ENCODE data around the gene KIAA0753.

The KIAA0753 gene

DNA sequence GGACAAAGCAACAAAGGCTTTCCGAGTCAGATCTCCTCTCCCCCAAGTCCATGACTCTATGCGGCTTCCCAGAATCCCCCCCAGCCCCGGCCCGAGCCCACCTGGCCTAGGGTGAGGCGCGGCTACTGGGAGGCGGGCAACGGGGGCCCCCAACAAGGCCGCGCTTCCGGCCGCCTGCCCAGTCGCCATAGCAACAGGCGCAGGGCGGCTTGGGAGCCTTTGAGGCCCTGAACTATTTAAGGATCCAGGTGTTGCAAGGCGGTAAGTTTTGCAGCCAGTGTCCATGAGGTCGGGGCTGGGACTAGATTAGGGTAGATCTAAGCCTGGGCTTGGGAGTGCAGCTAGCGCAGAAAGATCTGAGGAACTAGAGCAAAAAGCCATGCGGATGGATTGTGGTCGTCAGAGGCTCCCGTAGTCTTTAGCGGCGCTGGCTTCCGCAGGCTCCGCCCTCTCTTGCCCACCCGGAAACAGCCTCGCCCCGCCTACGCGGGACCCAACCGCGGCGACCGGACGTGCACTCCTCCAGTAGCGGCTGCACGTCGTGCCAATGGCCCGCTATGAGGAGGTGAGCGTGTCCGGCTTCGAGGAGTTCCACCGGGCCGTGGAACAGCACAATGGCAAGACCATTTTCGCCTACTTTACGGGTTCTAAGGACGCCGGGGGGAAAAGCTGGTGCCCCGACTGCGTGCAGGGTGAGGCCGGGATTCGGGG lies at the start of gene KIAA0753, which contains the start of gene TXNDC17:
KIAA0753 (minus strand) TSS at position 176 of the 711 bp plus-strand sequence. CDS start 5,608 bp downstream, outside the sequence.
TXNDC17 (plus strand) TSS at position 525 of the 711 bp plus-strand sequence; CDS start at position 548, 23 bp downstream.
- DNase-seq = peak; percentile 74

DNA sequence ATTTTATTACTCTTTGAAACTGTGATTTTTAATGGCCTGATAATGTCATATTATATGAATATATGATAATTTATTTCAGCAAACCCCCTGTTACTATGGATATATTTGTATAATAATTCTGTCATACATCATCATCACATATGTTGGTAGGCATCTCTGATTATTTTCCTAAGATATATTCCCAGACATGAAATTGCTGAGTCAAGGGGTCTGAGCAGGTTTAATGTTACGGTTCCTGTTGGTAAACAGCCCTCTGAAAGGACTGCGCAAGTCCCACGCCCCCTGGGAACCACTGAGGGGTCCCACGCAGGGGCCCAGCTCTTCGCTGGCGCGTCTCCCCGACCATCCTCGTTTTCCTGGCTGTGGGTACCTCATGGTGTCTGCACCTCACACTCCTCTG lies 48.4 kb upstream of the KIAA0753 start:
- DNase-seq = no peak

DNA sequence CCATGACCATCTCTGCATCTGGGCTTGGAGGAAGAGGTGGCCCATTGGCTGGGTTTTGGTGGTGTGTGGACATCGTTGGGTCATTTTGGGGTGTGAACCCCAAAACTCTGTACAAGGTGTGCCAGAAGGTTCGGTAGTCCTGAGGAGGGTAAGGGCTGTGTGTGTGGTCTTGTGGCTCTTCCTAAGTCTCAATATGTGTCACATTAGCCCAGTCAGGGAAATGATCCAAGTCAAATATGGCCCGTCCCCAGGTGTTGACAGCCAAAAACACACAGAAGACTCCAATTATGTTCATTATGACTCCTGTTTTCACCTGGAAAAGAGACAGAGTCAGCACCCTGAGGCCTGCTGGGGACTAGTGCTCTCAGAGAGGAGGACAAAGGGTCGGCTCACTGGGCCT lies 45.5 kb upstream of the KIAA0753 start:
- no peak for DNase-seq

DNA sequence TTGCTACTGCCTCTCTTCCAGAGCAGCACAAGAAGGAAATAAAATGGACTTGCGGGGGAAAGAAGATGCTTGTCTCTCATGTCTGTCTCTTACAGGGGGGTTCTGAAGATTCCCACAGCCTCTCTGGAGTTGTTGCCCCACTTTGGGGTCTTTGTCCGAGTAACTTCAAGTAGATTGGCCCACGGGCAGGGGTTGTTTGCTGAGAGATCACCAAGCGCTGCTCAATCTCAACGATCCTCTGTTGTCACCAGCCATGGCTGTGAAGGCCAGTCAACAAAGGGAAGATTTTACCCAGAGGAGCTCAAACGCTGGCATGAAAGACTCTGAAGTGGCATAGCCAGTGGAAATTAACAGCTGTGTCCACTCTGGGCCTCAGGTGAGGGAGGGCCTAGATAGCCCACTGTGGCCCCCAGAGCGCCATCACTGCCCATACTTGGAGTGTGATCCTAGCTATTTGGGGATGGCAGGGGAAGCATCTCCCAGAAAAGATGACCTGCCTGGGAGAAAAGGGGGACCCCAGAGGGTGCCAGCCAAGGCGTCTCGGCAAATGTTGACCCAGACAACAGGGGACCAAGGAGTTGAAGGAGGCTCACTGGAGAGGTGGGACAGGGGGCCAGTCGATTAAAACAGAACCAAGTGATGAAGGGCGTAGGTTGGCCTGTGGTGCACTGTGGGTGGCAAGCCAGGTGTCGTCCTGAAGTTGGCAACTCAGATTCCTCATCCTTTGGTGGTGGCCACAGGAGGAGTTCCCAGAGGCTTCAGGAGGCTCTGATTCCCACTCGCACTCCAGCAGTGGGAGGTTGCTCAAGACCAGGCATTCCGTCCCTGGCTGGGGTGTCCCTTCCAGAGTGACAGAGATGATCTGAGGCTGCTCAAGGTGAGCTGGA lies 44.6 kb upstream of the KIAA0753 start:
- no peak for DNase-seq

DNA sequence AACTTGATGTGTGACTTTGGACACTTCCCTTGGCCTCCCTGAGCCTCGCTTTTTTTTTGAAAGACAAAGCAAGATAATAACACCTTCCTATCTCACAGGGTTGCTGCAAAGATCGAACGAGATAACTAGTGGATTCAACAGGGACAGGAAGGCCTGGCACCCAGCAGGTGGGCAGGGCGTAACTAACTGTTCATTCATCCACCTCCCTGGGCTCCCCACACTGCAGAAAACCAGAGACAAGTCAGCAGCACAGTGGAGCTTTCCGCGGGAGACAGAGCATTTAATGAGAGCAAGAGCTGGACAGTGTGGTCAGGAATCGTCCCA lies 43.9 kb upstream of the KIAA0753 start:
- no peak for DNase-seq

DNA sequence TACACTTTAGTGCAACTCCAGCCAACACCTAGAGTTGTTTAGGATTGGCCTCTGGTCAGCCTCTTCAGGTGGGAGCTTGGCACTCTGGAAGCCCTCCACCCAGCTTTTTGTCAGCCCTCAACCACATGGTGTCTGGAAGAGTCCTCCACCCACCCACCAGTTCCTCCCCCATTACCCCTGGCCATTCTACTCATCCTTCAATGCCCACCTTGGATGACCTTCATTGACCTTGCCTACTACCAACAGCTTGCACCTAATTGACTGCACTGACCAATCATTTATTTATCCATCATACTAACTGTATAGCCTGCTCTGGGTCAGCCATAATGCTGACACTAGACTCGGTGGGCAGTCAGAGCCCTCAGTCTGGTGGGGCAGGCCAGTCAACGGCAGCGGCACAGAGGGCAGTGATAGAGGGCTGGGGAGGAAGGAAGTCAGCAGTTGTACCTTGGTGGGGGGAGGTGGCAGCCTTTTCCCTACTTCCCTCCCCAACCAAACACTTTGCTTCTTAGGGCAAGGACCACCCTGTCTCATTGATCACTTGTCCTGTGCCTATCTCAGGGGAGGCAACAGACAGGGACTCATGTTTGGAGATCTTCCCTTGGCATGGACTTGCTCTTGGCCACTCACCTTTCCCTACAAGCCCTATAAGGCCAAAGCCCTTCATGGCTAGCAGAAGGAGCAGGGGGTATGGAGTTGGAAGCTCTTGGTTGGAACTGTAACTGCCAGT lies 43.4 kb upstream of the KIAA0753 start:
- DNase-seq = no peak

DNA sequence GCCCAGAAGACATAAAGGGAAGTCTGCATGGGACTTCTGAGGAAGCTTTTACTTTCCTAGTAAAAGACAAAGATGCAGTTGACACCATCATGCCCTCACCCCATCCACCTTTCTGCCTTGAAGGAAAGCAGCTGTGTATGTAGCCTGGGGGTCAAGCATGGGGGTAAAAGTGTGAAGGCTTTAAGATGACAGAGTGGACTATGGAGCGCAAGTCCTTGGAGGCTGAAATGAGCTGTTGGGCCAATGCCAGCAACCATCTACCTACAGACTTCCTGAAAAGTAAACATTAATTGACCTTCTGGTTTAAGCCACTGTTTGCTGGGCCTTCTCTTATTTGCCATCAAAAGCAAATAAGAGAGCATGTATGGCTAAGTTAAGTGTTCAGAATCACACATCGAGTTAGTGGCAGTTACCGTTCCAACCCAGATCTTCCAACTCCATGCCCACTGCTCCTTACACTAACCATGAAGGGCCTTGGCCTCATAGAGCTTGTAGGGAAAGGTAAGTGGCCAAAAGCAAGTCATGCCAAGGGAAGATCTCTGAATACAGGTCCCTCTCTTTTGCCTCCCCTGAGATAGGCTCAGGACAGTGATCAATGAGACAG lies 42.7 kb upstream of the KIAA0753 start:
- no peak for DNase-seq

DNA sequence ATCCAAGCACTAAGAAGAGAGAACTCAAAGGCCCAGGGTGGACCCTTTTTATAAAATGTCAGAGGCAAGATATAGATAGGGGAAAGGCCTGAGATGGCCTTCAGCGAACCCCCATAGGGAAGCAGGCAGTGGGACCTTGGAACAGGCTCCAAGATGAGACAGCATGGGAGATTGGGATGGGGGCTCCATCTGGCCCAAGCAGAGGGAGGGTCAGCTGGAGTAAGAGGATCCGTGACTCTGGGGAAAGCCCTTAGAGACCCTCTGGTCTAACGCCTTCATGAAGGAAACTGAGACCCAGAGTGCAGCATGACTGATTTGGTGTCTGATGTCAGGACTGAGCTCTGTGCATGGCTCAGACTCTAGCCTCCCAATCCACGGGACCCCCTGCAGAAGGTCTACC lies 41.8 kb upstream of the KIAA0753 start:
- no peak for DNase-seq

DNA sequence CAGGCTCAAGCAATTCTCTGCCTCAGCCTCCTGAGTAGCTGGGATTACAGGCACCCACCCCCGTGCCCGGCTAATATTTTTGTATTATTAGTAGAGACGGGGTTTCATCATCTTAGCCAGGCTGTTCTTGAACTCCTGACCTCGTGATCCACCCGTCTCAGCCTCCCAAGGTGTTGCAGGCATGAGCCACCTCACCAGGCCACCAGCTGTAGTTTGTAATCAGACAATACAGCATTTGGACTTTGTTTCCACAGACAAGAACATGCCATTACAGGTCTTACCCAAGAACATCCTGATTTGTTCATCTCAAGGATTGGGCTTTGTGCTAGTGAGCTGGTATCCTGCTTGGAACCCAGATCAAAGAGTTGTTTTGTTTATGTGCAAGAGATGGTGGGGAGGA lies 41.2 kb upstream of the KIAA0753 start:
- no peak for DNase-seq

DNA sequence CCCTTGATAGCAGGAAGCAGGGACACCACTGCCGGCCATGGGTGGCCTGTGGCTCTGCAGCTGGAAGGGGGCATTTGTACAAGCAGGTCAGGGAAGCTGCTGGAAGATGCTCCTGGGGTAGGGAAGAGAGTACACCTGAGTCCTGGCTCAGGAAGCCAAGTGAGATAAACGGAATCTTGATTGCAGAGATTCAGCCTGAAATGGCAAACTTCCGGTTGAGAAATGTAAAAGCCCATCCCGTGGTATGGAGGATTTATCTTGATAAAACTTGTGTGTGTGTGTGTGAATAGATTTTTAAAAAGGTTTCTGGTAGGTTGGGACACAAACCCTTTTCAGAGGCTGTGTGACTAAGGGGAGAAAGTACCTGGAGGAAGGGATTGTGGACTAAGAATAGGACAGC lies 40.7 kb upstream of the KIAA0753 start:
- DNase-seq = no peak

DNA sequence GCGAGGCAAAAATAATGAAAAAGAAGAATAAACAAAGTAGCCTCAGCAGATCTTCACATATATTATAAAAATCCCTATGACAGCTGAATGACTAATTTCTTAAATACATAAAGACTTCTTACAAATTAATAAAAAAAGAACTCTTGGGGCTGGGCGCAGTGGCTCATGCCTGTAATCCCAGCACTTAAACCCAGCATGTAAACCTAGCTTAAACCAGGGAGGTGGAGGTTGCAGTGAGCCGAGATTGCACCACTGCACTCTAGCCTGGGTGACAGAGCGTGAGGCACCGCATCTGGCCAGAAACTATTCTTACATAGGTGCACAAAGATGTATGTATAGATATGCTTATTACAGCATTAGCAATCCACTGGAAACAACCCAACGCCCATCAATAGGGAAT lies 38.7 kb upstream of the KIAA0753 start:
- no peak for DNase-seq

DNA sequence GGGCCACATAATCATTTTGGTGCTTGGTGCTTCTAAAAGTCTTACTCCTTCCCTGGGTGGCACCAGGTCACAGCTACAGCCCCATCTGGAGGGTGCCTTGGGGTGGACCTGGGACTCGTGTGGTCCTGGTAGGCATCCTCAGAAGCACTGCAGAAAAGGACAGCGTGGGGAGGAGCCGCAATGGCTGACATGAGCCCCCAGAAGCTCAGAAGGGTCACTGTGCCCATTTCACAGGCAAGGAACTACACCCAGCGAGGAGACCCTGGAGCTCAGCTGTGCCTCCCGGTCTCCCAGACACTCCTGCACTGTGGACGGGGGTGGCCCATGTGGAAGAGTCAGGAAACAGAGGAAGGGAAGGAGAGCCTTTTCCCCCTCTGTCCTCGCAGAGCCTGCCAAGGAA lies 37.4 kb upstream of the KIAA0753 start:
- no peak for DNase-seq

DNA sequence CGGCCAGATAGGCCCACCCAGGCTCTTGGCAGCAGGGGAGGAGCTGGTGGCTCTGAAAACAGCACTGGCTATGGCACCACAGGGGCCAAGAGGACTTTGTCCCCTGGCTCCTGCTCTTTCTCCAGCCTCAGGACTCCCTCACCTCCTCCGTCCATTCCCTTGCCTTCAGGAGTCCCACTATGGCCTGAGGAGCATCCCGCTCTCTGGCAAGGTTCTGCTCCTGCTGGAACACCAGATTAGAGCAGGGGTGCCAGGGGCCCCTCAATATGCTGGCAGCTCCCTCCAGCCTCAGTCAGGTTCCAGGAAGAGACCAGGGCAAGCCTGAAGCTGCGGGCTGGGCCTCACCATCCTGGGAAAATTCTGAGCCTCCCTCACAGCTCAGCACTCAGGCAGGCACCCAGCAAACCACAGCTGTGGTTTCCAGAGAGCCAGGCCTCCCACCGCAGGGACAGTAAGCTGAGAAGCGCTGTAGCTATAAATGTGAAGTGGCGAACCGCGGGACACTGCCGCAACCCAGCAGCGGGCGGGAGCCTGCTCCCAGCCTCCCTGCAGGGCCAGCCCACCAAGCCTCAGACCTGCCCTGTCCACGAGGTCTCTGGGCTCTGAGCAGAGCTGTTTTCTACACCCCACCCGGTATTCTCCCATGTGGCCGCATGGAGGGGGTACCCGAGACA lies 36.8 kb upstream of the KIAA0753 start:
- DNase-seq = no peak

DNA sequence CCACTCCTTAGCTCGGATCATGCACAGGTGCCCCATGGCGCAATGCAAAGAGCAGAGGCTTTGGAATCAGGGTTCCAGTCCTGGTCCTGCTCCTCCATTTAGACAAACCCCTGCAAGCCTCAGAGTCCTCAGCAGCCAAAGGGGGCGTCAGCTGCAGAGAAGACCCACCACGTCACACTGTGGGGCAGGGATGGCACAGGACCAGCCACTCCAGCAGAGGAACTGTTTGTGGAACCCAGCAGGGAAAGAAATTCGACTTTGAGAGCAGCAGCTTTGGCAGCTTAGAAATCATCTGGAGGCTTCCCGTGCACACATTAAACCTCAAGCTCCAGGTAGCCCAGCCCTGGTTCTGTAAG lies 36.3 kb upstream of the KIAA0753 start:
- no peak for DNase-seq

DNA sequence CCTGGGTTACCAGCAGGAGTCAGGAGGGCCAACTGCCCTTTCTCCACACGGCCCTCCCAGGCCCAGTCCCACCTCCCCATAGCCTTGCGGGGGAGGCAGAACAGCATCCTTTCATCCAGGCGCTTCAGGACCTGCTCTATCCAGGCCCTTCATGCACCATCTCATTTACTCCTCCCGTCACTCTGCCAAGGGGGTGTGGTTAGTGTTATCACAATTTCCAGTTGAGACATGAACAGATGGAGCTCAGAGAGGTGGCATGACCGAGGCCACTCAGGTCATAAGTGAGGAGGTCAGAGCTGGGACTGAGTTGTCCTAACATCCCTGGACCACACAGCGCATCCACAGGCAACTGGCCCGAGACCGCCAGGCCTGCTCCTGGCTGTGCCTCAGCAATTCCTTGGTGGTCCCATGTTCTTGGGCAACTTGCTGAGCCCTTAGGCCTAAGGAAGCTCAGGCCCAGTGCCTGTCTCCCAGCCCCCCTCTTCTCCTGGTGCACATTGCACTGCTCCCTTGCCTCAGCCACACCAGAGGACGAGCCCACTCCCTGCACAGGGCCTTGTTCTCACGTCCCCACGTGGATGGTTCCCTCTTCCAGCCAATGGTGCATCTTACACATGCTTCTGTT lies 34.8 kb upstream of the KIAA0753 start:
- no peak for DNase-seq

DNA sequence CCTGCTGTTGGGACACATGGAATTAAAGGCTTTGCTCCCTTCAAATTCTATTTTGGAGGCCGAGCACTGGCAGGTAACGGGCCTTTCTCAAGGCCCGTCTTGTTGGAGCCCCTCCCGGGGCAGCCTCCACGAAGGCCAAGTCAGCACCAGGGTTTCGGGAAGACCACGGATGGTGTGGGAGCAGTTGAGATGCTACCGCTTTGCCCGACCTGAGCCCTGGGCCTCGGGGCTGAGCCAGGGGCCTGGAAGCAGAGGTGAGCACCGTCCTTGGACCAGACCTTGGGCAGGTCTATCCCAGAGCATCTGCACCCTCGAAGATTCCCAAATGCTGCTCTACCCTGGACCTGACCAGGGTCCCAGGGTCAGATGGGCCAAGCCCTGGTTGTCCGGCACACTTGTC lies 34.1 kb upstream of the KIAA0753 start:
- DNase-seq = no peak

DNA sequence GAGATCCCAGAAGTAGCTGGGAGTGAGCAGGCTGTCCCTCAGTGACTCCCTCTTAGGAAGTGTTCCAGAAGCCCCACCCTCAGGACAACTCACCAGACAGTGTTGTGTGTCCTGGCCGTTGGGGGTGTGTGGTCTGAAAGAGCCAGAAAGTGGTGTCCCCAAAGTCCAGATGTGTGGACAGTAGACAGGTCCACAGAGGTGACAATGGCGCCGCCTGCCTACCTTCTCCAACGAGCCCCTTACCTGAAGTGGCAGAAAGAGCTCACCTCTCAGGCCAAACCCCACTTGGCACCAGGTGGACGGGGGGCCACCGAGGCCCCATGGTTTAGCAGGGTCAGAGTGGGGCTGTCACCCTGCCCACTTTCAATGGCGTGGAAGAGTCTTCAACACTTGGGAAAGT lies 30.9 kb upstream of the KIAA0753 start:
- DNase-seq = no peak

DNA sequence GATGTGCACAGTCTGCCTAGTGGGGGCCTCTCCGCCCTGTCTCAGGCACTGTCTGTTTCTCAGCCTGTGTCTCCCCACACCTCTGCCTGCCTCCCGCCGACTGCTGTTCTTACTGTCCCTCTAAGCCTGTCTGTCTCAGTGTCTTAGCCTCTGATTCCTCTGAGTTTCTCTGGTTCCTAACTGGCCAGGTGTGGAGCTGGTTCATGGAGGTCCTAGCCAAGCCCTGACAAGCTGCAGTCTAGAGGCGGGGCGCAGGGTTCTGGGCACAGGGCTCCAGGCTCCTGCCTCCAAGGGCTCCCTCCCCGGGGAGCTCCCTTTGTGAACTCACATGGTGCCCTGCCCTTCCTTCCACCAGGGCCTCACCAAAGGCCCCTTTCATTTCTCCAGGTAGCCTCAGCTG lies 30.5 kb upstream of the KIAA0753 start:
- DNase-seq = no peak

DNA sequence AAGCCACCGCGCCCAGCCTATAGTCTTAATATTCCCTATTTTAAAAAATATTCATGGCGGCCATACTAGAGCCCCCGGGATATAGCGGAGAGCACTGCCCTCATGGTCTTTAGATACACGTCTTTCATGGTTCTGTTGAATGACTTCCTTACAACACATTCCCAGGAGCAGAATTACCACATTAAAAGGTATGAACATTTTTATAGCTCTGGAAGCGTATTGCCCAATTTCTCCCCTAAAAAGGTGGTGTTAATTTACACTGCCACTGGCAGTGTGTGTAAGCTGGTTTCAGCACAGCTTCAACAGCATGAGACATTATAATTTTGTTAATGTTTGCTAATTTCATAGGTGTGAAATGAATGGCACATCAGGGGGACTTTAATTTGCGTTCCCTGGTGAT lies 30.1 kb upstream of the KIAA0753 start:
- DNase-seq = no peak

DNA sequence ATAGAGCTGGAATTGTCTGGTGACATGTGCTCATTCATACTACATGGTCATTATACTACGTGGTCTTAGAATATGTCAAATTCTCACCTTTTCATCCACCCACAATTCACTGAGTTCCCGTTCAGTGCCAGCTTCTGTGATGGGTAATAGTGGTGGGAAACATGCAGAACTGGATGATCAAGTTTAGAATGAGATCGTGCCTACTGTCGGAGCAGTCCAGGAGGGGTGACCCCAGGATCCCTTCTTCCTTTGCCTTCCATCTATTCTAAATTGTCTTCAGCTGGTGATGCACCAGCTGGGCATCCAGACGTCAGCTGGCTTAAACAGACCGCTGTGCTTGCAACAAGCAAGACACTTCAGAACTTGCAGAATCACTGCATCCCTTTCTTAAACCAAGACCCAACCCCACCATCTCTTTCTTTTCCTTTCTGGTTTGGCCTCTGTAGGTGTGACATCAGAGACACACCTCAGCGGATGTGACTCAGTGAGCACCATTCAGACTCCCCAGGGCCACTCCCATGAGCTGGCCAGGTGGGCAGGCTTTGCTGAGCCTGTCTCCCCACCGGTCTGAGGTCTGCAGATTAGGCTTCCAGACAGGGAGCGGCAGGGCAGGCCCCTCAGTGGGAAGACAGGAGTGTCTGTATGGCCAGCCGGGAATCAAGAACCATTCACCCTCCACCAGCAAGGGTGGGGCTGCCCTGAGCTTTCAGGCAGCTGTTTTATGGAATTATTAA lies 29.1 kb upstream of the KIAA0753 start:
- no peak for DNase-seq

DNA sequence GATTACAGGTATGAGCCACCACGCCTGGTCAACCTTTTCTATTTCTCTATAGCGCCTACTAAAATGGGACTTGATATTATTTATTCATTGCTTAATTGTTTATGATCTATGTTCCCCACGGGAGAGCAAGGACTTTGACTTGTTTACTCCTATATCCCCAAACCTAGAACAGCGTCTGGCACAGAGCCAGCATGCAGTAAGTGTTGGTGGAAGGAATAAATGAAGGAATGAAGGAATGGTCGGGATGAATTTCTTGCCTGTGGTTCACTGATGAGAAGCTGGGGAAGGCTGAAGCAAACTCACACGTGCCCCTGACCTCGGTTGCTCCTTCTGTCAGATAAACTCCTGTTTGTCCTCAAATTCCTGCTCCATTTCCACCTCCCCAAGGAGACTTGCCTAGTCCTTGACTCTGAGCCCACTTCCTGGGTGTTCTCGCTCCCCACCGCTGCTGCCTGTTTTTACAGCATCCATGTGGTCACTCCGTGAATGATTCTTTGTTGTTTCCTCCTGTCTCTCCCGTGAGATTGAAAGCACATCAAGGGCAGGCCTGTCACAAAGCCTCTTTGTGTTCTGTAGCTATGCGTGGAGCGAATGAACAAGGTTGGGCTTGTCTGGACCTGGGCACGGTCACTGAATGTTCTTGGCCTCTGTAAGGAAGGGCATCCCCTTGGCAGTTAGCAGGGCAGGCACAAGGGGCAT lies 28.4 kb upstream of the KIAA0753 start:
- no peak for DNase-seq
